ENCODE data around the gene ZNF385B.

The ZNF385B gene

GRCh38 chr2:179854891-179855290 lies 6.5 kb downstream of the ZNF385B start:
- no peak for DNase-seq

GRCh38 chr2:179853108-179853507 lies 8.3 kb downstream of the ZNF385B start:
- no peak for DNase-seq

- peak; percentile 75 for DNase-seq
Observed at GRCh38 chr2:179850188-179850587, 11.2 kb downstream of the ZNF385B start.

GRCh38 chr2:179849719-179850118 lies 11.7 kb downstream of the ZNF385B start:
- no peak for DNase-seq

- no peak for DNase-seq
Observed at GRCh38 chr2:179843541-179843940, 17.9 kb downstream of the ZNF385B start.

- DNase-seq, result peak; percentile 44
Observed at GRCh38 chr2:179842498-179843153, 18.8 kb downstream of the ZNF385B start.

GRCh38 chr2:179840840-179841239 lies 20.6 kb downstream of the ZNF385B start:
- DNase-seq, result no peak

- DNase-seq, result peak; percentile 81
Observed at GRCh38 chr2:179837408-179837807, 24.0 kb downstream of the ZNF385B start.

GRCh38 chr2:179830043-179830787 lies 31.2 kb downstream of the ZNF385B start:
- no peak for DNase-seq

- DNase-seq, result no peak
Observed at GRCh38 chr2:179826297-179826696, 35.1 kb downstream of the ZNF385B start.

GRCh38 chr2:179825494-179825893 lies 35.9 kb downstream of the ZNF385B start:
- DNase-seq, result peak; percentile 11

GRCh38 chr2:179824961-179825360 lies 36.5 kb downstream of the ZNF385B start:
- no peak for DNase-seq

- DNase-seq, result no peak
Observed at GRCh38 chr2:179822540-179822939, 38.9 kb downstream of the ZNF385B start.

GRCh38 chr2:179818546-179818945 lies 42.9 kb downstream of the ZNF385B start:
- DNase-seq, result peak; percentile 55

- DNase-seq, result peak; percentile 22
Observed at GRCh38 chr2:179817181-179817841, 44.1 kb downstream of the ZNF385B start.

GRCh38 chr2:179814050-179814449 lies 47.4 kb downstream of the ZNF385B start:
- DNase-seq, result no peak

- DNase-seq, result peak; percentile 6
Observed at GRCh38 chr2:179812501-179812900, 48.9 kb downstream of the ZNF385B start.

GRCh38 chr2:179811042-179811441 lies 50.4 kb downstream of the ZNF385B start:
- no peak for DNase-seq

GRCh38 chr2:179809606-179810005 lies 51.8 kb downstream of the ZNF385B start:
- no peak for DNase-seq

- no peak for DNase-seq
Observed at GRCh38 chr2:179805001-179805400, 56.4 kb downstream of the ZNF385B start.

- no peak for DNase-seq
Observed at GRCh38 chr2:179804206-179804605, 57.2 kb downstream of the ZNF385B start.

GRCh38 chr2:179802051-179802882 lies 59.1 kb downstream of the ZNF385B start:
- no peak for DNase-seq

GRCh38 chr2:179800776-179801175 lies 60.6 kb downstream of the ZNF385B start:
- DNase-seq, result no peak

All from EL (cell line).